Epithelial cell of esophagus (primary cell): ENCODE measurements around the gene MUSTN1.

Source experiments
- DNase-seq: peaks from one replicate; pipeline ENCODE4 v3.0.0; 2010; ENCODE audit warnings: low read depth
- H3K4me3 ChIP-seq: 2 replicates; pipeline ENCODE4 v1.5.1; 2011; ENCODE audit warnings: mild to moderate bottlenecking, low read length, control low read depth
- TF ChIP-seq, protein P1 (sequence below): IDR thresholded peaks from 2 replicates; pipeline ENCODE4 v1.5.1; 2011; ENCODE audit warnings: low read depth, mild to moderate bottlenecking, low read length, control low read depth, inconsistent platforms; ENCODE audit not compliant: insufficient read depth; ENCODE audit errors: missing control alignments

Gene MUSTN1

GRCh38 chr3:52822363-52822762 is 12.5 kb downstream of the MUSTN1 start:
- H3K4me3 ChIP-seq: no peak overlapping the region
- DNase-seq: no peak
- TF ChIP-seq, protein P1, sequence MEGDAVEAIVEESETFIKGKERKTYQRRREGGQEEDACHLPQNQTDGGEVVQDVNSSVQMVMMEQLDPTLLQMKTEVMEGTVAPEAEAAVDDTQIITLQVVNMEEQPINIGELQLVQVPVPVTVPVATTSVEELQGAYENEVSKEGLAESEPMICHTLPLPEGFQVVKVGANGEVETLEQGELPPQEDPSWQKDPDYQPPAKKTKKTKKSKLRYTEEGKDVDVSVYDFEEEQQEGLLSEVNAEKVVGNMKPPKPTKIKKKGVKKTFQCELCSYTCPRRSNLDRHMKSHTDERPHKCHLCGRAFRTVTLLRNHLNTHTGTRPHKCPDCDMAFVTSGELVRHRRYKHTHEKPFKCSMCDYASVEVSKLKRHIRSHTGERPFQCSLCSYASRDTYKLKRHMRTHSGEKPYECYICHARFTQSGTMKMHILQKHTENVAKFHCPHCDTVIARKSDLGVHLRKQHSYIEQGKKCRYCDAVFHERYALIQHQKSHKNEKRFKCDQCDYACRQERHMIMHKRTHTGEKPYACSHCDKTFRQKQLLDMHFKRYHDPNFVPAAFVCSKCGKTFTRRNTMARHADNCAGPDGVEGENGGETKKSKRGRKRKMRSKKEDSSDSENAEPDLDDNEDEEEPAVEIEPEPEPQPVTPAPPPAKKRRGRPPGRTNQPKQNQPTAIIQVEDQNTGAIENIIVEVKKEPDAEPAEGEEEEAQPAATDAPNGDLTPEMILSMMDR: no peak

DNA sequence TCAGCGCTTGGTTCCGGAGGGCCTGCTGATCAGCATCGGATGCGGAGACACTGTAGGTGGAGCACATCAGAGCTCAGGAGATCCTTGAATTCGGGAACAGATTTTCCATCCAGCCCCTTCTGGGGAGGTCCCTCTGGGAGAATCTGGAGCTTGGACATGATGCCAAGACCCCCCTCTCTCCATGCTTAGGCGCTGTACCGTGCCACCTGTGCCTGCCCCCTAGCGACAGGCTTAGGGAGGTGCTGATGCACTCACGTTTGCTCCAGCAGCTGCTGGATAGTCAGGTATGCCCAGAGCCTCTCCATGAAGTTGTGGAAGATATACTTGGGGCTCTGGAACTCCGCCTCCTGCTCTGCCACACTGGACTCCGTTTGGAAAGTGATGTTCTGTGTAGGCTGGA is 14.1 kb downstream of the MUSTN1 start:
- H3K4me3 ChIP-seq: no peak overlapping the region
- peak; percentile 49 for DNase-seq
- TF ChIP-seq, protein P1: peak; percentile 70

GRCh38 chr3:52819936-52820335 is 14.9 kb downstream of the MUSTN1 start:
- TF ChIP-seq, protein P1: no peak
- DNase-seq: no peak
- H3K4me3 ChIP-seq: no peak overlapping the region

GRCh38 chr3:52817860-52818259 is 17.0 kb downstream of the MUSTN1 start:
- H3K4me3 ChIP-seq: no peak overlapping the region
- TF ChIP-seq, protein P1: no peak
- no peak for DNase-seq

DNA sequence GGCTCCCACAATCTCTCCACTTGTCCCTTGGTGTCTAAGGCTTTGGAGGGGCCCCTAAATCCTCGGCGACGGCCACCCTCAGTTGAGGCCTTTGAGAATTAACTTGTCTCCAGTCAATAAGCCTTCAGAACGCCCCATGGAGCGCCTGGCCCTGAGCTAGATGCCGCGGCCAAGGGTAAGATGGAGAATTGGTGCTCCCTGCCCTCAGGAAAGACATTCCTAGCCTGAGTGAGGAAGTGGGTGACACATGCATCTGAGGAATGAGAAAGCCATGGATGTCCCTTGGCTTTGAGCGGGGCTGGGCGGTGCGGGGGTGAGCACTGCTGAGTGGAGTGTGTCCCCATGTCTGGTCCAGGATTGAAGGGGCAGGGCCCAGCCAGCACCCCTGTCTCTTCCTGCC is 17.6 kb downstream of the MUSTN1 start:
- no peak overlapping the region for H3K4me3 ChIP-seq
- DNase-seq: no peak
- TF ChIP-seq, protein P1: no peak

DNA sequence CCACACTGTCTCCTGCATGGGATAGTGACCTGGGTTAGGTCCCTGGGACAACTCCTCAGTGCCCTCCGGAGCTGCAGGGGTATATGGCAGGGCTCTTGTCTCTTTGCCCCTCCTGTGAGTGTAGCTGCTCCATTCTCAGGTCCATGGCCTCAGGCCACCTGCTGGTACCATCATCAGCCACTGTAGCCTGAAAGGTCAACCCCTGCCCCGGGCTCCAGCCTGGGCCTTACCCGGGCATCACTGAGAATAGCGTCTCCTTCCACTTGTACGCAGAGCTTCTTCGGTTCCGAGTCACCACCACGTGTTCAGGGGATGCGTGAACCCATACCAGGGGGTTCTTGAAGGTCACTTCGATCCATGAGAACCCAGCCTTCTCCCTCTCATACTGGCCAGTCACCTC is 18.2 kb downstream of the MUSTN1 start:
- no peak overlapping the region for H3K4me3 ChIP-seq
- TF ChIP-seq, protein P1: no peak
- DNase-seq: no peak

- H3K4me3 ChIP-seq: no peak overlapping the region
- DNase-seq: no peak
- TF ChIP-seq, protein P1: no peak
Observed at GRCh38 chr3:52816199-52816598, 18.6 kb downstream of the MUSTN1 start.
